Measurements from ENCODE around the gene GPI.
A peak's percentile ranks its signal among the peaks of the same experiment; 100 is the strongest.
"Not testable (repeated sequence)": the region's sequence is repeated elsewhere in the genome, so short reads cannot be mapped to it uniquely, and the experiment has no call there.

Gene GPI

GRCh38 chr19:34343751-34344150, 21.2 kb upstream of the GPI start:
- no peak for DNase-seq

GRCh38 chr19:34345947-34346351, 19.0 kb upstream of the GPI start:
- DNase-seq: no peak

GRCh38 chr19:34347561-34348165, 17.3 kb upstream of the GPI start:
- DNase-seq: no peak

GRCh38 chr19:34348899-34349487, 16.0 kb upstream of the GPI start:
- DNase-seq: no peak

- no peak for DNase-seq
Measured at GRCh38 chr19:34350161-34350561, 14.8 kb upstream of the GPI start.

GRCh38 chr19:34351382-34351826, 13.6 kb upstream of the GPI start:
- no peak for DNase-seq

GRCh38 chr19:34353546-34353945, 11.4 kb upstream of the GPI start:
- DNase-seq: no peak

GRCh38 chr19:34355201-34355600, 9.8 kb upstream of the GPI start:
- DNase-seq: no peak

- no peak for DNase-seq
Measured at GRCh38 chr19:34356875-34357274, 8.1 kb upstream of the GPI start.

- no peak for DNase-seq
Measured at GRCh38 chr19:34357431-34357830, 7.6 kb upstream of the GPI start.

GRCh38 chr19:34359140-34359953, 5.6 kb upstream of the GPI start:
- DNase-seq: peak; percentile 90

- DNase-seq: no peak
Measured at GRCh38 chr19:34359954-34360315, 5.1 kb upstream of the GPI start.

- no peak for DNase-seq
Measured at GRCh38 chr19:34360354-34360909, 4.6 kb upstream of the GPI start.

- no peak for DNase-seq
Measured at GRCh38 chr19:34362679-34363069, 2.3 kb upstream of the GPI start.

- no peak for DNase-seq
Measured at GRCh38 chr19:34363094-34363493, 1.9 kb upstream of the GPI start.

- no peak for DNase-seq
Measured at GRCh38 chr19:34363930-34364329, 1.1 kb upstream of the GPI start.

GRCh38 chr19:34364462-34364829, 550 bp upstream of the GPI start:
- no peak for DNase-seq

GRCh38 chr19:34365463-34366401, 736 bp downstream of the GPI start:
- no peak for DNase-seq

GRCh38 chr19:34366738-34367623, 2.0 kb downstream of the GPI start:
- DNase-seq: no peak

- DNase-seq: no peak
Measured at GRCh38 chr19:34367624-34367957, 2.6 kb downstream of the GPI start.

- no peak for DNase-seq
Measured at GRCh38 chr19:34368338-34368737, 3.3 kb downstream of the GPI start.

GRCh38 chr19:34369166-34369565, 4.2 kb downstream of the GPI start:
- DNase-seq: not testable (repeated sequence)
